Measurements from ENCODE around the gene CACNA2D2.
A peak's percentile ranks its signal among the peaks of the same experiment; 100 is the strongest.

Gene CACNA2D2

DNA sequence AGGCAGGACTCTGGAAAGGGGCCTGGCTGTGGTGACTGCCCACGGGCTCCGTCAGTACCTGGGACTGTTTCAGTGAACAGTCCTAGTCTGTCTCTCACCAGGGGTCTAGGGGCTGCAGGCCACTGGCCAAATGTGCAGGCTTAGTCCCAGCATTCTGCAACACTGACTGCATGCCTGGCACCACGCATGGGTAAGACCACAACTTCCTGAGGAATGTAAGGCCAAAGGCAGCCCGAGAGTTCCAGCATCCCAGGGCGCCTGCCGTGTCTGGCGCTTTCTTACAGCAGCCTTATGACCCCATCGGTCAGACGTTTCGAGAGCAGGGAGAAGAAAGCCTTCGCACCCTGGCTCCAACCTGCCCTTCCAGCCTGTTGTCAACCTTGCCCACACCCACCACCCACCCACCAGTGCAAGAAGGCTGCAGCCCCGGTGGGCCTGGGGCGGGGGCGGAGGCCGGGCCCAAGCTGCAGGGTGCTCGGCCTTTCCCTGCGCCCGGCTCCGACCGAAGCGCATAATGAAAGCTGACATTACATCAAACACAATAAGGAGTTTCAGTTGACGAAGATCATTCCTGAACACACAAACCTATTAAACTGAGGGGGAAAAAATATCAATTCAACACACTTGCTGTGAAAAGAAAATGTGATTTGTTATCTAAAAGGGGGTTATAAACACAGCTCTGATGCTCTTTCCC, 114.6 kb downstream of the CACNA2D2 start:
- DNase-seq = no peak

- DNase-seq = no peak
These were observed 115.3 kb downstream of the CACNA2D2 start for GRCh38 chr3:50388016-50388719.

DNA sequence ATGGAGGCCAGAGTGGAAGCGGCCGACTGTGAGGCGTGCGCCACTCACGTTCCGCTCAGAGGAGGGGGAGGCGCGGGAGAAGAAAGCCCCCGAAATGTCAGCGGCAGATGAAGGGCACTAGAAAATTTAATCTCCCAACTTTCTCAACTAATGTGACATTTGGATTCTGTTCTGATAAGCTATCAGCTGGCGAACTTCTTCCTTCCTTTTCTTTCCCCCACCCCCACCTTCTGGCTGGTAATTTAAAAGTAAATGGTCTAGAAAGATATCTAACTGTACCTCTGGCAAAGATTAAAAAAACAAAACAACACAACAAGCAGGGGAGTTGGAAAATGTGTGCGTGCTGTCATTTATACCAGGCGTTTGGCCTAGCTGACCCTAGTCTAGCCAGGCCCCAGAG, 117.7 kb downstream of the CACNA2D2 start:
- DNase-seq = no peak

DNA sequence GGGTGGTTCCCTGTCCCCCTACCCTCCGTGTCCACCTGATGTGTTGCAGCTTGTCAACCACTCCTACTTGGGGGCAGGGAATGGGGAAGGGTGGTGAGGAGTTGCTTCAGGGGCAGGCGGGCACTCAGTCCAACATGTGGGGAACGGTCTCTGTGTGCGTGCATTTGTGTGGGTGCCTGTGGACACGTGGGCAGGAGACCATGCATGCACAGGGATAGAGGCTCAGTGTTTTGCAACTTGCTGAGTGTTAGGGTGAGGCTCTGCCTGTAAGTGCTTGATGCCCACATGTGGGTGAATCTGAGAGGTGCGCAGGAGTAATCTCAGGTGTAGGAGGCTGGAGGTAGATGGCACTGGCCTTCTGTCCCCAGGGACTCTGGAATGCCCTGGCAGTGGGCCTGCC, 119.7 kb downstream of the CACNA2D2 start:
- no peak for DNase-seq

- no peak for DNase-seq
These were observed 120.7 kb downstream of the CACNA2D2 start for GRCh38 chr3:50382722-50383121.

GRCh38 chr3:50381383-50381782, 122.1 kb downstream of the CACNA2D2 start:
- DNase-seq = peak; percentile 35

- no peak for DNase-seq
These were observed 122.9 kb downstream of the CACNA2D2 start for GRCh38 chr3:50380405-50381085.

- DNase-seq = no peak
These were observed 124.7 kb downstream of the CACNA2D2 start for GRCh38 chr3:50378757-50379156.

- no peak for DNase-seq
These were observed 125.4 kb downstream of the CACNA2D2 start for GRCh38 chr3:50378024-50378423.

DNA sequence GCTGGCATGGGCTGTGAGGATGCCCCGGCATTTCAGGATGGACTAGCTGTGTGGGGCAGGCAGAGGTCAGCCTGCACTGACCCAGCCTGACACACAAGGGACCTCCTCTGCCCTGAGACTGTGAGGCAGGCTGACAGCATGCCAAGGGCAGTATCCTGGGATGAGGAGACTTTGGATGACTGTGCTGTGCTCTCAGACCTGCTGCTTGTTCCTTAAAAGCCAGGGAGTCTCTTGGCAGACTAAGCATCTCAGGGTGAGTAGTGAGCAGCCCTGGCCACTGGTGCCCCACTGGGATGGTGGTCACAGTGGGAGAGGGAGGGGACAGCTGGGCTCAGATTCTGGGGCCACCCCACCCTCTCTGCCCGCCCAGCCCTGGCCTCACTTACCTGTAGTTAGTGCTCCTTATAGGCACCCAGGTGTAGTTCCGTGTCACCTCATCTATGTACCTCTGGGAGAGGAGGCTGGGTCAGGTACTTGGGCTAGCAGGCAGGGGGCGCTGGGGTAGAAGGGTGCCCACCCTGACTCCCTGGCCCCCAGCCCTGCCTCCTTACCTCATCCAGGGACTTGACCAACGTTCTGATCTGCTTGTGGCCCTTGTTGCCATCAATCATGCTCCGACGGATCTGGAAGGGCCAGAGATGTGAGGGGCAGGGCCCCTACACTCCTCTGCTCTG, 128.0 kb downstream of the CACNA2D2 start:
- DNase-seq = no peak

GRCh38 chr3:50374363-50375257, 128.8 kb downstream of the CACNA2D2 start:
- DNase-seq = no peak

DNA sequence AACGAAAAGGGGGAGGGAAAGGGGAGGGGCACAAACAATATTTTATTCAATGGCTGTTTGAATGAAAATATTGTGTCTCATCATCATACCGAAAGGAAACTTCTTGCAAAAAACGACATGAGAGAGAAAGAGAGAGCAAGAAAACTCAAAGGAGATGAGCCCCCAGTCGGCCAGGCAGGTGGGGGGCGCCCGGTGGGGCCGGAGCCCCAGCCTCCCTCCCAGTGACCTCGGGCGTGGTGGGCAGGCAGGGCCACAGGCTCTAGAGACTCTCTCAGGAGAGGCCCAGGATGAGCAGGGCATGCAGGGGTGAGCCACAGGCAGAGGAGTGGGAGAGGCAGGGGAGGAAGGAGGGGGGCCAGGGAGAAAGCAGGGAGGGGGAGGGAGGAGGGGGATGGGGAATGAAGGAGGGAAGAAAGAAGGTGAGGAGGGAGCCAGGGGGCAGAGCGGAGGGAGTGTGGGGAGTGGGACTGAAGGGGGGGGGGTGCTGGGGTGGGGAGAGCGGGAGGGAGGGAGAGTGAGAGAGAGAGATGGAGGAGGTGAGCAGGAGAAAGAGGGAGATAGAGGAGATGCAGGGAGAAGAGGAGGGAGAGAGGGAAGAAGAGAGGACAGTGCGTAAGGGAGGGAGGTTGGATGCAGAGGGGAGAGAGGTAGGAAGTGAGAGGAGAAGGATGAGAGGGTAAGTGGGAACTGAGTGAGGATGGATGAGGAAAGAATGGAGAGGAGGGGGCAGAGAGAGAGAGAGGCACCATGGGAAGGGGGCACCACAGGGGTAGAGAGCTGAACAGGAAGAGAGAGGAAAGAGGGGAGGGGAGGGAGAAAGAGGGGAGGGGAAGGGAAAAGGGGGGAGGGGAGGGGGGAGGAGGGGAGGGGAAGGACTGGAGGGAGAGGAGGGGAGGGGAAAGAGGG, 130.0 kb downstream of the CACNA2D2 start:
- no peak for DNase-seq

GRCh38 chr3:50372349-50372748, 131.1 kb downstream of the CACNA2D2 start:
- no peak for DNase-seq

DNA sequence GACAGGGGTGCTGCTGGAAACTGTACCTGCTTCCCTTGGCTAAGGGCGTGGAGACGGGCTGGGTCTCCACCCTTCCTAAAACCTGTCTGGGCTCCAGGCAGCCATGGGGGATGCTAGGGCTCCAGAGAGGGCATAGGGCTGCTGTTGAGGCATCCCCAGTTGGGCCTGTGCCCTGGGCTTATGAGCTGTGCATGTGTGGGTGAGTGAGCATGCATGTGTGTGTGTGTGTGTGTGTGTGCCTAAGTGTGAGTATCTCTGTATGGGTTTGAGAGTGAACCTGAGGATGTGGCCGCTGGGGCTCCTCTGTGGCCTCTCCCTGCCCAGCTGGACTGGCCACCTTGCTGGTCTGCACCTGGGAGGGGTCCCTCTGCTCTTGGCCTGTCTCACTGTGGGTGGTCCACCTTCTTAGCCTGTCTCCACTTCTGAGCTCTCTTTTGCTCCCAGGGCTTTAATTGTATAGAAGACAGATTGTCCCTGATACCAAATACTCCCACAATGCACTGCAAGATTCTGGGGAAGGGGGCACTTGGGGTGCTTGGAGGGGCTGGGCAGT, 132.2 kb downstream of the CACNA2D2 start:
- DNase-seq = no peak

- DNase-seq = no peak
These were observed 132.8 kb downstream of the CACNA2D2 start for GRCh38 chr3:50370594-50370993.

DNA sequence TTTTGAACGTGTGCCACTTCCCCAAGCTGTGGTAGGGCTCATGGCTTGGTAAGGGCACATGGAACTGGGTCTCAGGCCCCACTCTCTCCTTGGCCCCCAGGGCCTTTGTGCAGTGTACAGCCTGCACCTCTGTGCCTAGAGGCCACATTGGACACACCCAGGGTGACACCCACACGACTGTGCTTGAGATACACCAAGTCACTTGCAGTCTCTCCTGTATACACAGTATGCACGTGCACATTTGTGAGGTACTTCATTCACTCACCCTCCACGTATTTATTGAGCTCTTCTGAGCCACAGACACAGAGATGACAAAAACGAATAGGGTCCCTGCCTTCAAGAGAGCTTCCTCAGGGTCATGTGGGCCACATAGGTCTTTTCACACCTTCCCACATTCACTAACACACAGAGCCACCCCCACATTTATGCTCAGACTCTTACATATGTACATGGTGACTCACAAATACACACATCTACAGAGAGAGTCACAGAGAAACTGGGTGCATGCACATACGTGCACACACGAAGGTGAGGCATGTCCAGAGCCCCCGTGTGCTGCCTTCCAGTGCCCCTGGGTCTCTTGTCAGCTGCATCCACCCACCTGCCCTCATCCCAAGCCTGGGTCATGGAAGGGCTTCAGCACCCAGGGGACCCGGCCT, 134.3 kb downstream of the CACNA2D2 start:
- no peak for DNase-seq

GRCh38 chr3:50365842-50366220, 137.6 kb downstream of the CACNA2D2 start:
- DNase-seq = no peak

GRCh38 chr3:50365080-50365841, 138.2 kb downstream of the CACNA2D2 start:
- no peak for DNase-seq

GRCh38 chr3:50364573-50365079, 138.8 kb downstream of the CACNA2D2 start:
- no peak for DNase-seq

DNA sequence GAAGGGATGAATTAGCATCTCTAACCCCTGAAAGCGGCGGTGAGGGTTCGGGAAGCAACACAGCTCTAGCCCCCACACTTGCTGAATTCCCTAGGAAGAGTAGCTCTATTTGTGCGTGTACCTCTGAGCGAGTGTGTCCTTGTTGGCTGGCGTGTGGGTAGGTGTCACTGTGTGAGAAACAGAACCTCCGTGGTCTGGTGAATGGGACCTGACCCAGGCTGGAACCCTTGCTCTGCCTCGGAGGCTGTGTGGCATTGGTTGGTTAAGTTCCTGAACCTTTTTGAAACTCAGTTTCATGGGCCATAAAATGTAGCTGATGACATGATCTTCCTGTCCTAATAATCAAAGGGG, 143.7 kb downstream of the CACNA2D2 start:
- DNase-seq = no peak

Measured in DMS 273 treated with DMSO at 0.1 percent for 48 hours (cell line).